Measurements from ENCODE around the gene SELENON.

DNA sequence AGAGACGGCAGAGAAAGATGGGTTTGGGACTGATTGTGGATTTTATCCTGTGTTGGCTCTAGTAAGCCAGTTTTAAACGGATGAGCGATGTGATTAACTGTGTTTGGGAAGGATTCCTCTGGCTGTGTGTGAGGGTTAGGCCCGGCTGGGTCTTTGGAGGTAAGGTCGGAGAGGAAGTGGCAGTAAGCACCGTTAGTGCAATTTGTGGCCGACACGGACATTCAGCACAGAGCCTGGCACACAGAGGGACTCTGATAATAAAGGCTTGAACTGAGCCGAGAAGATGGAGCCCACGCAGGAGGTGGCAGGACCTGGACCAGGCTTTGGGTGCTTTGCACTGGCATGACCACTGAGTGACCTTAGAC, 21.1 kb downstream of the SELENON start:
- TF ChIP-seq CTCF (IDR thresholded peaks at IDR 0.05; ENCODE audit: low read length), result no peak
- TF ChIP-seq EZH2 (IDR thresholded peaks at IDR 0.05; ENCODE audit: borderline replicate concordance, low read length), result no peak

All from OCI-LY1 (cell line).